Osteoblast (primary cell): ENCODE measurements around the gene EMP2. TPM values are rescaled to one million over a fixed set of nuclear protein-coding genes. Genes with fewer than 3 reads are reported as not detected.
A peak's percentile ranks its signal among the peaks of the same experiment; 100 is the strongest.

Experiments used
- DNase-seq: peaks from one replicate; pipeline ENCODE4 v3.0.0; 2011; ENCODE audit warnings: low spot score, mixed read lengths; ENCODE audit not compliant: insufficient read length; ENCODE audit errors: missing footprints
- H2AFZ ChIP-seq: 2 replicates; pipeline ENCODE4 v1.6.0; 2011; ENCODE audit warnings: mild to moderate bottlenecking, low read length
- H3K27ac ChIP-seq: 2 replicates; pipeline ENCODE4 v1.5.1; 2011; ENCODE audit warnings: mild to moderate bottlenecking, low read depth, low read length, moderate library complexity
- H3K27me3 ChIP-seq: 2 replicates; pipeline ENCODE4 v1.6.0; 2012; ENCODE audit warnings: mild to moderate bottlenecking, control low read depth, inconsistent platforms, low read length, moderate library complexity; ENCODE audit not compliant: insufficient read depth
- H3K36me3 ChIP-seq: 2 replicates; pipeline ENCODE4 v1.5.1; 2011; ENCODE audit warnings: mild to moderate bottlenecking, low read length, control low read depth, moderate library complexity; ENCODE audit not compliant: insufficient read depth
- H3K4me1 ChIP-seq: 2 replicates; pipeline ENCODE4 v1.5.1; 2011; ENCODE audit warnings: mild to moderate bottlenecking, low read length, control low read depth, moderate library complexity; ENCODE audit not compliant: insufficient read depth
- H3K4me2 ChIP-seq: 2 replicates; pipeline ENCODE4 v1.6.0; 2011; ENCODE audit warnings: mild to moderate bottlenecking, low read length; ENCODE audit not compliant: insufficient read depth
- H3K4me3 ChIP-seq: fragments of 200-600 bp; sonication (generic); 3 replicates; pipeline ENCODE4 v1.5.1; 2012; ENCODE audit warnings: mild to moderate bottlenecking, low read length, inconsistent platforms; ENCODE audit not compliant: insufficient read depth
- H3K79me2 ChIP-seq: 2 replicates; pipeline ENCODE4 v1.6.0; 2012; ENCODE audit warnings: mild to moderate bottlenecking, low read length, control low read depth, inconsistent platforms; ENCODE audit not compliant: insufficient read depth
- H3K9me3 ChIP-seq: 2 replicates; pipeline ENCODE4 v1.5.1; 2011; ENCODE audit warnings: low read depth, low read length, control low read depth
- H4K20me1 ChIP-seq: 2 replicates; pipeline ENCODE4 v1.6.0; 2012; ENCODE audit warnings: mild to moderate bottlenecking, low read length, control low read depth; ENCODE audit not compliant: insufficient read depth
- CTCF ChIP-seq: IDR thresholded peaks from 2 replicates; pipeline ENCODE4 v1.5.1; 2011; ENCODE audit warnings: mild to moderate bottlenecking, low read depth, low read length, moderate library complexity; ENCODE audit errors: extremely low read depth
- total RNA-seq: library from RNA; depleted of rRNA; stranded (reverse); fragments of >200 nt; gene quantifications from 2 replicates; pipeline ENCODE4 v1.2.3, GENCODE V29; 2012

EMP2 gene
- total RNA-seq, 1 donor: 31.8 TPM

- H3K27ac ChIP-seq: peak overlapping the region; percentile 9
- no peak for DNase-seq
- H3K36me3 ChIP-seq: no peaks in the 10 kb centered on the region
These were observed 15.2 kb downstream of the EMP2 start for GRCh38 chr16:10565167-10565566.

GRCh38 chr16:10564591-10564990, 15.8 kb downstream of the EMP2 start:
- H3K36me3 ChIP-seq: no peaks in the 10 kb centered on the region
- H3K79me2 ChIP-seq: peaks cover 75% of the 10 kb centered on the region
- no peaks in the 10 kb centered on the region for H3K27me3 ChIP-seq
- H3K4me1 ChIP-seq: peaks cover 12% of the 10 kb centered on the region
- H3K27ac ChIP-seq: peak overlapping the region; percentile 9
- H3K4me2 ChIP-seq: peak overlapping the region; percentile 24
- H4K20me1 ChIP-seq: peaks cover 12% of the 10 kb centered on the region
- TF ChIP-seq CTCF: no peak
- no peak for DNase-seq
- H2AFZ ChIP-seq: no peak overlapping the region
- no peaks in the 10 kb centered on the region for H3K9me3 ChIP-seq
- no peak overlapping the region for H3K4me3 ChIP-seq

More at GRCh38 chr16:10565167-10565566, 15.2 kb downstream of the EMP2 start:
- Histone ChIP-seq H2AFZ (no peak overlapping the region), H3K4me1 (peaks cover 14% of the 10 kb centered on the region), H3K9me3 (no peaks in the 10 kb centered on the region), H3K4me3 (no peak overlapping the region), H3K4me2 (peak overlapping the region; percentile 24), H3K79me2 (peaks cover 76% of the 10 kb centered on the region), H4K20me1 (peaks cover 14% of the 10 kb centered on the region), H3K27me3 (no peaks in the 10 kb centered on the region)
- no peak for TF ChIP-seq CTCF

GRCh38 chr16:10562361-10562899, 18.0 kb downstream of the EMP2 start:
- DNase-seq: no peak
- Histone ChIP-seq H3K79me2 (peaks cover 60% of the 10 kb centered on the region), H3K4me1 (peaks cover 25% of the 10 kb centered on the region), H3K4me3 (no peak overlapping the region), H3K9me3 (no peaks in the 10 kb centered on the region), H3K27me3 (no peaks in the 10 kb centered on the region), H2AFZ (no peak overlapping the region), H3K4me2 (no peak overlapping the region), H3K27ac (no peak overlapping the region), H3K36me3 (no peaks in the 10 kb centered on the region), H4K20me1 (peaks cover 6% of the 10 kb centered on the region)
- TF ChIP-seq CTCF: no peak

GRCh38 chr16:10561425-10561824, 19.0 kb downstream of the EMP2 start:
- no peak for DNase-seq
- Histone ChIP-seq H3K9me3 (no peaks in the 10 kb centered on the region), H3K79me2 (peaks cover 59% of the 10 kb centered on the region), H3K4me1 (peaks cover 25% of the 10 kb centered on the region), H3K4me3 (no peak overlapping the region), H2AFZ (no peak overlapping the region), H4K20me1 (no peaks in the 10 kb centered on the region), H3K36me3 (no peaks in the 10 kb centered on the region), H3K4me2 (no peak overlapping the region), H3K27ac (no peak overlapping the region), H3K27me3 (no peaks in the 10 kb centered on the region)
- no peak for TF ChIP-seq CTCF
